ENCODE data around the gene TRA2A.
"Not testable (repeated sequence)": the region's sequence is repeated elsewhere in the genome, so short reads cannot be mapped to it uniquely, and the experiment has no call there.

The TRA2A gene

DNA sequence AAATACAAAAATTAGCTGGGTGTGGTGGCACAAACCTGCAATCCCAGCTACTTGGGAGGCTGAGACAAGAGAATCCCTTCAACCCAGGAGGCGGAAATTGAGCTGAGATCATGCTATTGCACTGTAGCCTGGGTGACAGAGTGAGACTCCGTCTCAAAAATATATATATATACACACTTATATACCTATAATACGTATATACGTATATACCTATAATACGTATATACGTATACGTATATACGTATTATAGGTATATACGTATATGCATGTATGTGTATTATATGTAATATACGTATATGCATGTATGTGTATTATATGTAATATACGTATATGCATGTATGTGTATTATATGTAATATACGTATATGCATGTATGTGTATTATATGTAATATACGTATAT is 43.1 kb downstream of the TRA2A start:
- H3K36me3 ChIP-seq (ENCODE audit: control insufficient read depth, insufficient read depth, low read length); H3K27me3 ChIP-seq (ENCODE audit: control insufficient read depth, insufficient read depth, low read length); H3K27ac ChIP-seq (ENCODE audit: low read depth, low read length); H3K4me1 ChIP-seq (ENCODE audit: control insufficient read depth, insufficient read depth, low read length); H3K4me3 ChIP-seq (ENCODE audit: low read length); H3K9ac ChIP-seq (ENCODE audit: low read length): not testable (repeated sequence)

- Histone ChIP-seq H3K4me1 (ENCODE audit: control insufficient read depth, insufficient read depth, low read length) (no peaks in the 10 kb centered on the region), H3K27ac (ENCODE audit: low read depth, low read length) (no peak overlapping the region), H3K36me3 (ENCODE audit: control insufficient read depth, insufficient read depth, low read length) (no peaks in the 10 kb centered on the region), H3K9ac (ENCODE audit: low read length) (no peak overlapping the region), H3K4me3 (ENCODE audit: low read length) (no peak overlapping the region), H3K27me3 (ENCODE audit: control insufficient read depth, insufficient read depth, low read length) (no peaks in the 10 kb centered on the region)
These were observed 44.1 kb downstream of the TRA2A start for GRCh38 chr7:23487670-23488069.

GRCh38 chr7:23486002-23486773 is 45.6 kb downstream of the TRA2A start:
- no peaks in the 10 kb centered on the region for H3K27me3 ChIP-seq (ENCODE audit: control insufficient read depth, insufficient read depth, low read length)

GRCh38 chr7:23482686-23483085 is 49.1 kb downstream of the TRA2A start:
- H3K9ac ChIP-seq (ENCODE audit: low read length) = no peak overlapping the region
- H3K27me3 ChIP-seq (ENCODE audit: control insufficient read depth, insufficient read depth, low read length) = peaks cover 2% of the 10 kb centered on the region

More at GRCh38 chr7:23486002-23486773, 45.6 kb downstream of the TRA2A start:
- H3K9ac ChIP-seq (ENCODE audit: low read length) = no peak overlapping the region
- no peaks in the 10 kb centered on the region for H3K36me3 ChIP-seq (ENCODE audit: control insufficient read depth, insufficient read depth, low read length)
- no peak overlapping the region for H3K27ac ChIP-seq (ENCODE audit: low read depth, low read length)
- H3K4me3 ChIP-seq (ENCODE audit: low read length) = no peak overlapping the region
- H3K4me1 ChIP-seq (ENCODE audit: control insufficient read depth, insufficient read depth, low read length) = no peaks in the 10 kb centered on the region

DNA sequence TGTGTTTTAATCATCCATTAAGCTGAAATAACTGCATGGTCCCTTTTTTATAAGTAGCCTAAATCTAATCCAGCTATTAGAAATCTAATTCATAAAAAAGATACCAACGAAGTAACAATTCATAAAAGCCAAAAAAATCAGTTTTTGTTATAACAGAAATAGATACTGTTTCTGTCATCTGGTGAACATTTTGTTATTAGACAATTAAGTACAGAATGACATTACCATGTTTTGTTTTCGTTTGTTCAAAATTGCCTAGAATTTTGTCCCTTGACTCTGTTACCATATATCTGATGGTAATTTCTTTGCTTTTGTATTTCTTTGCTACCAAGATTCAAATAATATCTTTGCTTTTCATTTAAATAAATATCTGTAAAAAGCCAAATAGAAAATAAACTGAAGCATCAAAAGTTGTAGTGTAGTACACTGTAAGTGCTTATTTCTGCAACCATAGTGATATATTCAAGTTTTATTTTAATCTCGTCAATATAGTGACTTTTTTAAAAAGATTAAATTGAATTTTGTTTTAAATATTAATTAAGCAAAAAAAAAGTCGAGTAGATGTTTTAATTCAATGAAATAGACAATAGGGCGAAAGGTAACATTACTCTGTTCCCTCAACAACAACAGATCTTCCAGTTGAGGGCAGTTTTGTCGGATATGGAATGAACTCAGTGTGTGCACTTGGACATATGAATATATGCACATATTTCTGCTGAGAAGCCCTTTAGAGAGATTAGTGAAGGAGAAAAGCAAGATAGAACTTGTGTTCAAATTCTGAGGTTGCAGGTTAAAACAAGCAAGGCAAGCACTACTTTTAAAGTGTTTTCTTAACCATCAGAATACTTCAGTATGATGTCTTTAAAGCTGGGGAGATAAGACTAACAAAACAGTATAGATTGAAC is 53.6 kb downstream of the TRA2A start:
- peaks cover 20% of the 10 kb centered on the region for H3K27me3 ChIP-seq (ENCODE audit: control insufficient read depth, insufficient read depth, low read length)
- no peak overlapping the region for H3K9ac ChIP-seq (ENCODE audit: low read length)
- H3K4me3 ChIP-seq (ENCODE audit: low read length) = no peak overlapping the region
- H3K27ac ChIP-seq (ENCODE audit: low read depth, low read length) = no peak overlapping the region
- no peaks in the 10 kb centered on the region for H3K4me1 ChIP-seq (ENCODE audit: control insufficient read depth, insufficient read depth, low read length)
- H3K36me3 ChIP-seq (ENCODE audit: control insufficient read depth, insufficient read depth, low read length) = no peaks in the 10 kb centered on the region

More at GRCh38 chr7:23482686-23483085, 49.1 kb downstream of the TRA2A start:
- Histone ChIP-seq H3K27ac (ENCODE audit: low read depth, low read length) (no peak overlapping the region), H3K36me3 (ENCODE audit: control insufficient read depth, insufficient read depth, low read length) (no peaks in the 10 kb centered on the region), H3K4me1 (ENCODE audit: control insufficient read depth, insufficient read depth, low read length) (no peaks in the 10 kb centered on the region), H3K4me3 (ENCODE audit: low read length) (no peak overlapping the region)

- Histone ChIP-seq H3K27ac (ENCODE audit: low read depth, low read length) (no peak overlapping the region), H3K27me3 (ENCODE audit: control insufficient read depth, insufficient read depth, low read length) (peaks cover 26% of the 10 kb centered on the region), H3K4me1 (ENCODE audit: control insufficient read depth, insufficient read depth, low read length) (no peaks in the 10 kb centered on the region), H3K36me3 (ENCODE audit: control insufficient read depth, insufficient read depth, low read length) (no peaks in the 10 kb centered on the region), H3K4me3 (ENCODE audit: low read length) (no peak overlapping the region), H3K9ac (ENCODE audit: low read length) (no peak overlapping the region)
These were observed 54.7 kb downstream of the TRA2A start for GRCh38 chr7:23477157-23477499.

DNA sequence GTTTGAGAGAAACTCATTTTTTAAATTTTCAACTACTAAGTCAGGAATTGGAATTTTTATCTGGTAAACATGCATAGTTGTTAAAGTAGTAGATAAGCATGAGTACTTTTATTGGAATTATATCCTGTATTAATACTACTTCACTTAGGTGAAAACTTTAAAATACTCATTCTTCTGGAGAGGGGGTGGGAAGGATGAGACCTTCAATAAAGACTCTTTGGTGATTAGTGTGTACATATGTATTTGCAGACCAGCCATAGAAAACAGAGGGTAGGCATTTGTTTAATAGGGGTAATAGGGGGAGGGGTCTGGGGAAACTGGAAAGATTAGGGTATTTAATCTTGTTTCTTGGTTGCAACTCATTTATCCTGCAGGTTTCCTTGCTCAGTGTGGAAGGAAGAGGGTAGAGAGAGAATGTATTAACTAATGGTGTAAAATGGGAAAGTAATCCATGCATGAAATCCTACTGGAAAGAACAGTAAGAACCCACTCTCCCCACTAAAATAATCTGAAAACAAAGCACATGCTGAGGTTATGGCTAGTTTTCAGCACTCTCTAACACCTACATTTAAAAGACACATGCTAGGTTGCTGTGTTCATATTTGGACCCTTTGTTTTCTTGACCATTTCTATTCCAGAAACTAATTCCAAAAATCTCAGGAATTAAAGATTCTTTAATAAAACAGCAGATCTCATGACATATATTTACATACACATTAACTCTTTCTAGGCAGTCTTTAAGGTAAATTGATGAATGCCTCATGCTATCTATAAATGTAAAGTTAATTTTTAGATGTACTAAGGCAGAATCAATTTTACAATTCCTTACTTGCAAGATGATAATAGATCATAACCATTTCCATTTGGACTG is 55.3 kb downstream of the TRA2A start:
- peaks cover 28% of the 10 kb centered on the region for H3K27me3 ChIP-seq (ENCODE audit: control insufficient read depth, insufficient read depth, low read length)

GRCh38 chr7:23475576-23475839 is 56.3 kb downstream of the TRA2A start:
- no peaks in the 10 kb centered on the region for H3K36me3 ChIP-seq (ENCODE audit: control insufficient read depth, insufficient read depth, low read length)
- H3K27ac ChIP-seq (ENCODE audit: low read depth, low read length) = no peak overlapping the region
- no peak overlapping the region for H3K4me3 ChIP-seq (ENCODE audit: low read length)
- no peak overlapping the region for H3K9ac ChIP-seq (ENCODE audit: low read length)
- no peaks in the 10 kb centered on the region for H3K4me1 ChIP-seq (ENCODE audit: control insufficient read depth, insufficient read depth, low read length)
- H3K27me3 ChIP-seq (ENCODE audit: control insufficient read depth, insufficient read depth, low read length) = peaks cover 33% of the 10 kb centered on the region

More for the DNA sequence above, 55.3 kb downstream of the TRA2A start:
- no peak overlapping the region for H3K4me3 ChIP-seq (ENCODE audit: low read length)
- no peaks in the 10 kb centered on the region for H3K4me1 ChIP-seq (ENCODE audit: control insufficient read depth, insufficient read depth, low read length)
- no peak overlapping the region for H3K9ac ChIP-seq (ENCODE audit: low read length)
- H3K27ac ChIP-seq (ENCODE audit: low read depth, low read length) = no peak overlapping the region
- H3K36me3 ChIP-seq (ENCODE audit: control insufficient read depth, insufficient read depth, low read length) = no peaks in the 10 kb centered on the region

DNA sequence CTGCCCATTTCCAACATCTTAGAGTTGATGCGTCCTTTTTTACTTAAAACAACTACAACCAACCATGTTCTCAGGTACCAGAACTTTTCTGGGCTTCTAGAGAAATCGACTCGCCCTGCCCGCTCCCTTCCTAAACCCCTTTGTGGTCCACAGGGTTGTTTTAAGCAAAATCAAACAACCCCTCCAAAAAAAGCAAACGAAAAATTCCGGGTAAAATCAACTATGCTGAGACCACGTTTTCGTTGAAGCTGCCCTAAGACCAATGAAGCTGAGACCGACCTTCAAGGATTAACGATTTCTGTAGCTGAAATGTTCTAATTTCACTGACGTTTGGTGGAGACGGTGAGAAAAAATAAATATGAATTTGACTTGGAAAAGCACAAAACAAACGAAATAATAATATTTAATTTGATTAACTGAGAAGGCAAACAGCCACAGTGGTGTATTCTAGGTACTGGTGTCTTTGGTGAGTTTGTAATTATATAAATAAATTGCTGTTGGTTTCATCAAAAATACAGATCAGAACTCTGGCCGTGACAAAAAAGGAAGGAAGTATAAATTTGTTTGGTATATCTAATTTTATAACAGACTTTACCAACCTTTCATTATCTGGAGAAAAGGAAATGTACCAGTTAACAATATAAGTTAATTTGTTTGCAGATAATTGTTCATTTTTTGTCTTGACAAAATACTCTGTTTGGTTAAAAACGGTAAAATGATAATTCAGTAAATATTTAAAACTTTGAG is 56.8 kb downstream of the TRA2A start:
- no peaks in the 10 kb centered on the region for H3K4me1 ChIP-seq (ENCODE audit: control insufficient read depth, insufficient read depth, low read length)
- H3K4me3 ChIP-seq (ENCODE audit: low read length) = peak overlapping the region; percentile 46
- peaks cover 37% of the 10 kb centered on the region for H3K27me3 ChIP-seq (ENCODE audit: control insufficient read depth, insufficient read depth, low read length)
- H3K9ac ChIP-seq (ENCODE audit: low read length) = no peak overlapping the region
- no peak overlapping the region for H3K27ac ChIP-seq (ENCODE audit: low read depth, low read length)
- H3K36me3 ChIP-seq (ENCODE audit: control insufficient read depth, insufficient read depth, low read length) = no peaks in the 10 kb centered on the region

- Histone ChIP-seq H3K27me3 (ENCODE audit: control insufficient read depth, insufficient read depth, low read length) (peaks cover 43% of the 10 kb centered on the region), H3K4me1 (ENCODE audit: control insufficient read depth, insufficient read depth, low read length) (no peaks in the 10 kb centered on the region), H3K4me3 (ENCODE audit: low read length) (peak overlapping the region; percentile 46), H3K36me3 (ENCODE audit: control insufficient read depth, insufficient read depth, low read length) (no peaks in the 10 kb centered on the region), H3K9ac (ENCODE audit: low read length) (no peak overlapping the region), H3K27ac (ENCODE audit: low read depth, low read length) (no peak overlapping the region)
These were observed 57.5 kb downstream of the TRA2A start for GRCh38 chr7:23474094-23474828.

DNA sequence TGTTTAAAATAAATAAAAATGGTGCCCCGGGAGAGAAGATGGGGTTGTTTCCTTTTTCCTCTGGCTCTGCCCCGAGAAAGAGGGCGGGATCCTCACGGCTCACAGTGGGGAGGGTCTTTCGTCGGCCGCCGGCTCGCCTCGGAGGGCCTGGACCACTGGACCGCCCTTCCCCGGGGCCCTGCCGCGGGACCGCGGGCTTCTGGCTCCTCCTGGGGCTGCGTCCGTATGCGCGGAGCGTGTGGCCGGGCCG is 58.0 kb downstream of the TRA2A start:
- Histone ChIP-seq H3K27me3 (ENCODE audit: control insufficient read depth, insufficient read depth, low read length) (peaks cover 47% of the 10 kb centered on the region), H3K9ac (ENCODE audit: low read length) (no peak overlapping the region), H3K36me3 (ENCODE audit: control insufficient read depth, insufficient read depth, low read length) (no peaks in the 10 kb centered on the region), H3K27ac (ENCODE audit: low read depth, low read length) (no peak overlapping the region), H3K4me1 (ENCODE audit: control insufficient read depth, insufficient read depth, low read length) (no peaks in the 10 kb centered on the region), H3K4me3 (ENCODE audit: low read length) (peak overlapping the region; percentile 46)

Data from rectal smooth muscle tissue (tissue), 1 donor.